Myocyte (in vitro differentiated cells): ENCODE data around the gene CIB4. TPM values are rescaled to one million over a fixed set of nuclear protein-coding genes. Genes with fewer than 3 reads are reported as not detected.

Experiments
- DNase-seq: peaks from one replicate; pipeline ENCODE4 v3.0.0-alpha.2; 2012; ENCODE audit warnings: low read depth
- total RNA-seq: library from RNA; depleted of rRNA; stranded (reverse); fragments of >200 nt; gene quantifications from 2 replicates; pipeline ENCODE4 v1.2.3, GENCODE V29; 2014

The CIB4 gene
- total RNA-seq, 1 donor from 2014 or later, result not detected

- no peak for DNase-seq
Measured at GRCh38 chr2:26609839-26610277, 31.3 kb downstream of the CIB4 start.

GRCh38 chr2:26609205-26609631 lies 31.9 kb downstream of the CIB4 start:
- no peak for DNase-seq

GRCh38 chr2:26608557-26608956 lies 32.6 kb downstream of the CIB4 start:
- no peak for DNase-seq

- DNase-seq, result no peak
Measured at GRCh38 chr2:26607698-26608097, 33.5 kb downstream of the CIB4 start.

- DNase-seq, result no peak
Measured at GRCh38 chr2:26606847-26607190, 34.3 kb downstream of the CIB4 start.

GRCh38 chr2:26605999-26606846 lies 34.9 kb downstream of the CIB4 start:
- DNase-seq, result no peak

GRCh38 chr2:26605195-26605998 lies 35.8 kb downstream of the CIB4 start:
- peak; percentile 46 for DNase-seq

- DNase-seq, result no peak
Measured at GRCh38 chr2:26602575-26602974, 38.6 kb downstream of the CIB4 start.

GRCh38 chr2:26599387-26599786 lies 41.8 kb downstream of the CIB4 start:
- no peak for DNase-seq

- DNase-seq, result no peak
Measured at GRCh38 chr2:26598996-26599373, 42.2 kb downstream of the CIB4 start.

GRCh38 chr2:26598336-26598995 lies 42.7 kb downstream of the CIB4 start:
- DNase-seq, result no peak

GRCh38 chr2:26597197-26597596 lies 44.0 kb downstream of the CIB4 start:
- no peak for DNase-seq

- no peak for DNase-seq
Measured at GRCh38 chr2:26595146-26595545, 46.0 kb downstream of the CIB4 start.

GRCh38 chr2:26591619-26592505 lies 49.3 kb downstream of the CIB4 start:
- DNase-seq, result no peak

- DNase-seq, result no peak
Measured at GRCh38 chr2:26590980-26591618, 50.1 kb downstream of the CIB4 start.

- no peak for DNase-seq
Measured at GRCh38 chr2:26590508-26590907, 50.7 kb downstream of the CIB4 start.

GRCh38 chr2:26588576-26588975 lies 52.6 kb downstream of the CIB4 start:
- DNase-seq, result no peak

GRCh38 chr2:26587994-26588393 lies 53.2 kb downstream of the CIB4 start:
- no peak for DNase-seq

- no peak for DNase-seq
Measured at GRCh38 chr2:26585966-26586365, 55.2 kb downstream of the CIB4 start.

- DNase-seq, result no peak
Measured at GRCh38 chr2:26585100-26585499, 56.1 kb downstream of the CIB4 start.
